NCI-H1436 treated with DMSO at 0.1 percent for 48 hours (cell line): Measurements from ENCODE around the gene ADAMTS6.
"Not testable (repeated sequence)": the region's sequence is repeated elsewhere in the genome, so short reads cannot be mapped to it uniquely, and the experiment has no call there.

ENCODE experiments used
- DNase-seq: peaks from one replicate; lab custom pipeline; 2025; lab: John Stamatoyannopoulos, UW

The ADAMTS6 gene

DNA sequence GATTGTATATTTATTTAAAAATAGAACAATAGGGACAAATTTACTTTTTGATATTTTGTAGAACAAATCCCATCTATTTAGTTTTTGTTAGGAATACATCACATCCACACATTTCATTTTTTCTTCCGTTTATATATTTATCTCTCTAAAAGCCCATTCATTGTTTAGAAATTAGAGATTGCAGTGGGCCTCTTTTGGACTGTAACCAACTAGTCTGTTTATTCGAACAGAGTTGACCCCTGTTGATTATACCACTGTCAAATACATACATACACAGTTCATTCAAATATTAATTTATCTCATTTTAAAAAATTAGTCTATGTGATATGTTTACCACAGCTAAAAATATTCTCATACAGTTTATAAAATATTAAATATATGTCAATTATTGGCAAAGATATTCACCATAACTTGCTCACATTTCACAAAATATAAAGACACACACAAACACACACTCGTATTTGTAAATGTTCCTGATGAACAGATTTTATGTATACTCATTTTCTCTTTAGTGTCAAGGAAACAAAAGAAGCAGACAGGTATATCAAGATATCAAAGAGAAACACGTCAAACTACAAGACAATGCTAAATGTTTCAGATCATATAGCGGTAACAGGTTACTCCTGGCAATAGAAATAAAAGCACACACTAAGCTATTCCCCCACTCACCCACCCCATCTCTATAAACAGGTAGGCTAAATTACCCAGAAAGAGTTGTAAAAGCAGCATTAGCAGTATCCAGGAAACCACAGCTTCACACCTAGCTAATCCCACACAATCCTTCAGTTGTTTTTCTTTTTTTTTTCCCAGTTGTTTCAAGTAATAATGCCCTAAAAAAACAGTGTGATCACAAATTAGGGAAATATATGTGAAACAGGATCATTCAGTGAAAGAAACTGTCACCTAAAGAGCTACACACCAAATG, 283.9 kb downstream of the ADAMTS6 start:
- DNase-seq: no peak

DNA sequence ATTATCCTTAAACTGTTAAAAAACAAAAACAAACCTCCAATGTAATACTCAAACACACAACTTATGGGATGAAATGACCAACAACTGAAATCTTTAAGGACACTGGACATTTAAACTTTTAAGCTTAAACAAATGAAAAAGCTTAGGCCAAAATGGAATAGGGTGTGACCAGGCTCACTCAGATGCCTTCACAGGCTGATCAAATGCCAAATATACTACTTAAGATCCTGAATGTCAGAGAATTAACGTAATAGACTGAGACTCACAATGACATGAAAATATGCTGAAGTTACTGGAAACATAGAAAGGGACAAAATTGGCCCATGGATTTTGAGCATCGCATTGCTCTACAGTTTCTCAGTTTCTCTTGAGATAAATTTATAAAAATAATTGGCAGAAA, 286.8 kb downstream of the ADAMTS6 start:
- no peak for DNase-seq

DNA sequence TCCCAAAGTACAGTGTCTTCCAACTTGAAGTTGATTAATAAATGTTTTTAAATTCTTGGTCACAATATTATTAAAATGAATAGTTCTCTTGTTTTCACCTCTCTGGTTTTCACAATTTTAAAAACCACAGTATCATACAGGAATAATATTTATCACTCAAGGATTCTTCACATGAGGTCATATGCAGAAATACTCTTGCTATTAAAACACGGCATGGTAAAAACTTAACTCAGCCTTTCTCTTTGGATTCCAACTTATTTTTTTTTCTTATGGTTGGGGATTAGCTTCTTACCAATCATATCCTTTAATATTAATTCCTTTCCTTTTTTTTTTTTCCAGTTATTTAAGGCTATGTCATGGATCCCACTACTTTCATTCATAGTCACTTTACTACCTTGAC, 289.4 kb downstream of the ADAMTS6 start:
- no peak for DNase-seq

DNA sequence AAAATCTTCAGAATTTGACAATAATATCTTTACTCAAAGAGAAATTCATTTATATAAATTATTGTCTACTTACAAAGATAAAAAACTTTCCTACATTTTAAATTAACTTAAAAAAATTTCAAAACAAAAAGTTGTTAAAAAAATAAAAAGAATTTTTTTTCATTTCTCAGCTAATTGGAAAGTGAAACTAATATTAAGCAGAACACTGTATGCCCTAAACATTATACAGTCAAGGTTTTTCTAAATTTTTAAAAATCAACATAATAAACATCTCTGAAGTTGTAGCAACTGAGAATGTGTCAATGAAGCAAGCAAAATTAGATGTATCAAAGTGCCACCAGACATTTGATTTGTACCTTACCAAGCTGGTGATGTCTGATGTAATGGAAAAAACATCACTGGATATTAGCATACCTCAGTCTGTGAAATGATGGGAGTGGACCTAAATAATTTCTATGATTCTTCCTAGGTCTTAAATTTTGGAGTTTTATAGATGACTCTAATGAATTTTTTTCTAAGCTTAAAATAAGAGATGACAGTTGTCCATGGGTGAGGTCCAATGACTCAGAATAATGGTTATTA, 290.1 kb downstream of the ADAMTS6 start:
- no peak for DNase-seq

DNA sequence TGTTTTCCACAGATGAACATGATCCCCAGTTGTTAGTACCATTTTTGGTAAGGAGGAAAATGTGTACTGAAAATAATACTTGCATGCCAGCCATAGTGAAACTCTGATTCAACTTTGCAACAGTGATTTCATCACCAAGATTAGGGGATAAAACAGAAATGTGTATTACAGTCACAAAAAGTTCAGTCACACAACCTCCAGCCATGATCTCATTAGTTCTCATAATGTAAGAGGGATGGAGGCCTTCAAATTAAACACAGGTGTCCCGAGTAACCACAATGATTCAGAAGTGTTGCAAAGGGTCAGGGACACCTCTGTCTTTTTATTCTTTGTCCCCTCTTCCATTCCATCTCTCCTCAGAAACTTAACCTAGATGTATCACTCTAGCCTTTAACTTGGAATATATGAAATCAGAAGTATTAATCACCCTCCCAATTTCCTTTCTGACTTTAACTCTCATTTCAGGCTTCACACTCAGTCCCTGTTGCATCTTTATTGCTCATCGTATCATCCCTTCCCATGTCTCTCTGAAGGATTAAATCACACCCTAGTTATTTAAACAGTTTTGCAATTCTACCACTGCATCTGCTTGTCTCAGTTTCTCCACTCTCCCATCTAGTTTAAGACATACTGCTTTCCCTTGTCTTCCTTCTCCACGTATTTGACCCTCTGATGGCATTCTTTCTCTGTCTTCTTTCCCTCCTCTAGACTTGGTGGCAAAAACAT, 291.2 kb downstream of the ADAMTS6 start:
- DNase-seq: no peak

DNA sequence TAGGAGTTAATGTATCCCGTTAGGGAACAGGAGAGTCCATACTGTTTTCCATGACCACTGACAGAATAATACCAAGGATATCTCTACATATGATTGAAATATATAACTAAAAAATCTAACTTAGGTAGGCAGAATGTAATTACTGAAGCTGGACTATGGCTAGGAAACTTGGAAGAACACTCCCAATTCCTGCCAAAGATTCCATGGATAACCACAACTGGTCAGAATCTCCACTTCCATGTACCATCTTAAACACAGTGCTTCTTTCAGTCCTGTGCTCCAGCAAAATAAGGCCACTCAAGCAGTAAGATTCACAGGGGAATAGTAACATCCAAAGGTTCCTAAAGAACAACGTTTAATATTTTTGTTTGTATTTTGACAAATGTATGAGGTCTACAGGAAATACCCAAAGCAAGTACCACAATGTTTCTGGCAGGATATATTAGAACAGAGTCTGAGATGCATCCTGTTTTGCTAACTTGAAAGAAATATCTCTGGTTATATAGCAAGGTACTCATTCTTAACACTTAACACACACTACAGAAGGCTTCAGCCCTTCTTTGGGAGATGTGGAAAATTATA, 295.0 kb downstream of the ADAMTS6 start:
- no peak for DNase-seq

DNA sequence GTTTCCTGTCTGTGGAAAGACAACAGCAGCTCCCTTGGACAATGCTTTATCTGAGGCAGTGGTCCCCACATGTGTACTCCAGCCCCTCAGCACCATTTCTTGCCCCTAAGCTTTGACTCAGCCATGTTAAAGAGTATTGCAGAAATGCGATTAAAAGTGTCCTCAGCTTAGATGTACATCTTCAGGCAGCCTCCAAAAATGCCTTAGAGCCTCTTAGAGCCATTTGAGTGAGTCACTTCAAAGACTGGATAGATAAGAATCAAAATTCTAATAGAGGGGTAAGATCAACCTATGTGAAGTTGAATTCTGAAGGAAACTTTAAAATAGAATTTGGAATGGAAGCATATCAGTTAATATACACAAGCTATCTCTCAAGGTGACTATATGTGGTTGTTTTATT, 296.3 kb downstream of the ADAMTS6 start:
- DNase-seq: no peak

DNA sequence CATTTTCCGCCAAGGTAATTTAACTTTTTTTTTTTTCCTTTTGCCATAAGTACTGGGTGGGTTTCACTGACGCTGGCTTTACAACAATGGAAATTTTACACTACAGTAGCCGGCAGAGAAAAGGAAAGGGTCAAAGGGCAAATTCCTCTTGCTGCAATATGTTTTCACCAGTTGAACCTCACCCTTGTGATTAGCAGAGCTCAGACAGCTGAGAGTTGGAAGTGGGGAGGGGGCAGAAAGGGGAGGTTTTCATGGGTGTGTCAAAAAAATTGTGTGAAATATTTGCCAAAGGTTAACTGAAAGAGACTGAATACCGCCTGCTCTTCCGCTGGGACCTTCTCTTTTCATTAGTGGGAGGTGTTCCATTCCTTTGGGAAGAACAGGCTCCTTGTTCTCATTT, 296.9 kb downstream of the ADAMTS6 start:
- no peak for DNase-seq

DNA sequence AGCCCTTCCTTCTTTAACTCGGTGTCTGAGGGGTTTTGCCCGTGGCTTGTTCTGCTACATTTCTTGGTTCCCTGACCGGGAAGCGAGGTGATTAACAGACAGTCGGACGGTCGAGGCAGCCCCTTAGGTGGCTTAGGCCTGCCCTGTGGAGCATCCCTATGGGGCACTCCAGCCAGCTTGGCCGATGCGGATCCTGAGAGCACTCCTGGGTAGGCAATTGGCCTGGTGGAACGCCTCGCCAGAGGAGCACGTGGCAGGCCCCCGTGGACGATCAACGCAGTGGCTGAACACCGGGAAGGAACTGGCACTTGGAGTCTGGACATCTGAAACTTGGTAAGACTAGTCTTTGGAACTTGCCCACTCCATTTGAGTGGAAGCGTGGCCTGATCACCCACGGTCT, 307.5 kb downstream of the ADAMTS6 start:
- DNase-seq: not testable (repeated sequence)

DNA sequence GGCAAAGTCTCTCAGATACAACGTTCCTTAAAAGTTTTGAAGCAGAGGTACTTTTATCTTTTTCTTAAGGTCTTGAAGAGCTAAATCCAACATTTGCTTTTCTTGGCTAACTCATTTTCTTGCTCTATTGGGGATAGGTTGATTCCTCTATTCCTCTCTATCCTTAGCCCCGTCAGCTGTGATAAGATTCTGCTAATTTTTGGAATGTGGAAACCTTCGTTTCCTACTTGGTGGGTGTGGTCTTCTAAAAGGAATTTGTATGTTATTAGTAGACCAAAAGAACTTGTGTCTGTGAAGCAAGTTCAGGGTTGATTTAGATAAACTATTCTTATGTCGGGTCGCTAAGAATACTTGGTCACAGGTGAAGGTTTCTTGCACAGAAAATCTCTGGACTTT, 308.6 kb downstream of the ADAMTS6 start:
- DNase-seq: no peak

DNA sequence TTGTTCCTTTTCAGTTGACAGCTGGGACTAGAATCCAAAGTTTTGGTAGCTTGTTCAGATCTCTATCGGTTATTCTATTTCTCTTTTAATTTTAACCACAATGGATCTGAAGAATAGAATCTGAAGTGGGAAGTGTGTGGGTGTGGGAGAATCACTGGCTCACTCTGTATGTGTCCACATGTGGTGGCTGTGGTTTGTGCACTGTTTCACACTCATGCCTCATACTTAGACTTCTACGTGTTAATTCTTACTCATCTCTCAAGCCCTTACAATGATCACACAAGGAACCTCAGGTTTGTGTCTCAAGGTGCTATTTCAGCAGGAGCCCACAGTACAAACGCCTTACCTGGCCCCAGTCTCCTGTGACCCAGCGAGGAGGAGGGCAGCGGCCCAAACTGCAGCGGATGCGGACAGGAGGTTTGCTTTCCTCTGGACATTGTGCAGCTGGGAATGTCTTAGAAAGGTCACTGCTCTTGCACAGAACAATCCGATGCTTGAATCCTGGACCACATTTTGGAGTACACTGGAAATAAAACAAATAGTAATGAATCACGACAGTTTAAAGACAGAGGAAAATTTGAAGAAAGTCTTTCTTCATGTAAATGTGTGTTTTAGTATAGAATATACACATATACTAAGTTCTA, 309.1 kb downstream of the ADAMTS6 start:
- no peak for DNase-seq

DNA sequence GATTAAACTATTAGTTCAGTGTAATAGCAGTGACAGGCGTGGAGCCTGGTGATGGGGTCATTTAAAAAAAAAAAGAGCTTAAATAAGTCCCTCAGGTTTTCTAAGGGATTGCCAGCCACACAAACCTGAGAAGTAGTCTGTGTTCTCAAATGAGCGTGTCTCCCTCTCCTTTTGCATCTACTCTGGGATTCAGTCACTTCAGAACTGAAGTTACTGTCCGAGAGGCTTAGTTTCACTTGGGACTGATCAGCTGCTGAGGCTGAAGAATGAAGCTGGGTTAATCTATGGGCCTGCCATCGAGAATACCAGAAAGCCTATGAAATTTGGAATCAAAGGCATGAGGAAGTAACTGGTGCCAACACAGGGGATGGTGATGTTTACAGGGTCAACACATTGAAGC, 310.1 kb downstream of the ADAMTS6 start:
- no peak for DNase-seq

DNA sequence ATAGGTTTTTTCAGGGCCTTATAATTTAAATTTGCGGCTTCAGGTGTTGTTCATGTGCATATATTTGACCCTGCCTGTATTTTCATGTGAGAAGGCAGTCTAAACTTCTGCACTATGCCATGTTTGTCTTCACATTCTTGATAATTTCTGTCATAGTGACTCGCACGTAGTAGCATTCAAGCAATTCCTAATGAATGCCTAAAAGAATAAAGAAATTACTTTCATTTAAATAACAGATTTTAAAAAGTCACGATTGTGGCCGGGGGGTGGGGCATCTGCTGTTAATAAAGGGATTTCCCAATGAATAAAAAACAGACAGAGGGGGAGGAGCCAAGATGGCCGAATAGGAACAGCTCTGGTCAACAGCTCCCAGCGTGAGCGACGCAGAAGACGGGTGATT, 318.0 kb downstream of the ADAMTS6 start:
- no peak for DNase-seq

DNA sequence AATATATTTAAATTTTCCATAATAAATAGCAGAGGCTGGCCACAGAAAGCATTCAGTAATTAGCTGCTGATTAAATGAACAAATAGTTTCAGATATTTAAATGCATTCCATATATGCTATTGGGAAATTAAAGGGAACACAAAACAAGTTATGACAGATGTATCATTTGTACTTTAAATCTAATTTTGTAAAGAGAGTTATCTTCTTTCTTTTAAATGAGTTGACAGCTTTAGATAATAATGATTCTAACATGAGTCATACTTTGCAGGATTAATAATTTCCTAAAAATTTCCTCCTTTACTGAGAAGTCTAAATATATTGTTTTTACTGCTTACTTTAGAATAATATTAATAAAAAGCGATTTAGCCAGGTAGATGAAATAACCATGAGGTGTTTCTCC, 320.1 kb downstream of the ADAMTS6 start:
- DNase-seq: no peak

DNA sequence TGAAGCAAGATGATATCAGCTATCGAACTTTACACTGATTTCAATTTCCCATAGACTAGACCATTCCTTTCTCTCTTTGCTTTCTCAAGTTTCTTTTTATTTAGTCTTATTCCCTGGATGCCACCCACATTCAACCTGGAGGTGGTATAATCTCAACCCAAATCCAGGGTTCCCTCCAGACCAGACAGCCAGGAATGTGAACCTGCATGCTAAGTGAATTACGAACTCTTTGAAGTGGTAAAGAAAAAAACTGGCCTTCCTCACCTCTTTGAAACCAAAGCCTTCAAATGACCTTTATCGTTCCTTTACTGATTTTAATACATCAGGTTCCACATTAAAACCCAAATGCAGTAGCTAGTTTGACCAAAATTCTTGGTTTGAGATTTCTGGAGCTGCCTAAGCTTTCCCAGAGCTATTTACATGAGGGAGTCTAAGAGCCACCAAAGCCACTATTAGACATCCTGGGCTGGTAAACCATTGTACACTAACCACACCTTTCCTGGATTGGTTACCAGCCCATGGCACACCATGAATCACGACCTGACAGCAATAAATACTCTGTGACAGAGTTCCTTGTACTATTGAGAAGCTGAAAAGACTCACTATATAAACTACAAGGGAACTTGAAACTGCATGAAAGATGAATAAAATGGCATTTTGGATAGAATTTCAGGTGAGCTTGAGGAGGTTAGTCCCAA, 323.7 kb downstream of the ADAMTS6 start:
- no peak for DNase-seq

DNA sequence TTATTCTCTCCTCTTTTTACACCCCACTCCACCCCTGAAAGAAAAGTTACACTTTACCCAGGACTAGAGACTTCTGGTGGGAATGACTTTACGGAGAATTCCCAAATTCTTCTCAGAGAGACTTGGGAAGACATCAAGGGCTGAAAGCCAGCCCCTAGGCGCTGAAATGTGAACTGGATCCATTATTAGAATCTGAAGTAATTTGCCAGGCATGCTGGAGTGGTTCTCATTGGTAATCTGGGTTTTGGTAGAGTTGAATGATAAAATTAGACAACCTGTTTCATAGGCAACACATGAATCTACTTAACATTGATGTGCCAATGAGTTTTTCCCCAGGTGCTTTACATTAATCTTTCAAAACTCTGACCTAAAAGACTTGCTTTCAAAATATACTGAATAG, 324.8 kb downstream of the ADAMTS6 start:
- DNase-seq: no peak

DNA sequence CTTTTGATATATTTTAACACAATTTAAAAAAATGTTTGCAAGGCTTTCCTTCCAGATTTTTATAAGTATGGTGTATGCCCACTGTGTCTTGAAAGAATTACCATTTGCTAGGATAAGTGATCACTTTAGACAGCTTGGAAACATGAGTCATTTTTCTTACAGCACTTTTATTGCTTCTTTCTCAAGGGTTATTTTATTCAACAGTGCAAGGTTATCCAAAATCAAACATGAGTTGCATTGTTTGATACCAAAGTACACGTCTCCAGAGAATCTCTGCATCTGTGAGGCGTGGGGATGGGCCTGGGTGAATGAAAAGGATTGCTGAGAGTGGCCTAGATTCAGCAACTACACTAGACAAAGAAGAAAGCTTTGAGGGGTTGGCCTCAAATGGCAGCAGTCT, 329.6 kb downstream of the ADAMTS6 start:
- DNase-seq: no peak

DNA sequence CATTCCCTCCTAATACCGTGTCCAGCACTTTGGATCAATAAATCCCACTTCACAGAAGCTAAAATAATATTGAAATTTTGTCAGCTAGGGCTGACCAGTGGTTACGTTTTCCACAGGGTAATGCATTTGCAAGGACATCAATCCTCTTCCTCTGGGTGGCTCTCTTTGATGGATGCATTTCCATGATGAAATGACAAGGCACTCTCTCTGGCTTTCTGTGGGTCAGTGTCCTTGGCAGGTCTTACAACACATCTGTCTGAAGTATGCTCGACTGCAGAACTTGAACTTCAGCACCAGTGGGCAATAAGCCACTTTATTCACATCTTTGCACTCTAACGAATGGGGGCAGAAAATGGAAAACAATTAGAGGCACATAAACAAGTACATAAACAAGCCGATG, 330.1 kb downstream of the ADAMTS6 start:
- DNase-seq: no peak

DNA sequence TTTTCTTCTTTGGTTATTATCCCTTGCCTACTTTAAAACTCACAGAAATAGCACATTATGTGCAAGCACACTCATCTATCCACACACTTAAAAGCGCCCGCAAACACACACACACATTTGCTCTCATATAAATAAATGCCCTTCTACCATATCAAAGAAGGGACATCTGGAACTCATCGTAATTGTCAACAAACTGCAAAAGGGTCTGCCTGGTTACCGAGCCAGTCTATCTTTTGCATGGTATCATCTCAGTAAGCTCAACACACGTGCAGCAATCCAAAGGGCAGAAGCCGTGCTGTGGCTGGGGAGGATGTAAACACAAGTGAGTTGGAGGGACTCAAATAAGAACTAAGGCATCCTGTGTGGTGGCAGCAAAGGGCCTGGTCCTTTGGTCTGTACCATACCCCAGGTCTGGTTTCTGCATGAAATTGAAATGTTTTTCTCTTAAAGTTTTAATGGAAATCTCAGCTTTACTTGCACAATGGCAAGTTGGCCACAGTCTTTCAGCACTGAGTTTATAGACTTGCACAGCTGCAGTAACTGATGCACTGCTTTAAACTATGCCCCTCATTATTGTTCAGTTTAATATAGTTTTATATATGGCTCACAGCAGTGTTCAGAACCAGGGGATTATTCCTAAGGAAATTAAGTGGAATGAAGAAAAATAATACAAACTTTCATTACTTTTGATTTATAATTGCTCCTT, 331.0 kb downstream of the ADAMTS6 start:
- no peak for DNase-seq

DNA sequence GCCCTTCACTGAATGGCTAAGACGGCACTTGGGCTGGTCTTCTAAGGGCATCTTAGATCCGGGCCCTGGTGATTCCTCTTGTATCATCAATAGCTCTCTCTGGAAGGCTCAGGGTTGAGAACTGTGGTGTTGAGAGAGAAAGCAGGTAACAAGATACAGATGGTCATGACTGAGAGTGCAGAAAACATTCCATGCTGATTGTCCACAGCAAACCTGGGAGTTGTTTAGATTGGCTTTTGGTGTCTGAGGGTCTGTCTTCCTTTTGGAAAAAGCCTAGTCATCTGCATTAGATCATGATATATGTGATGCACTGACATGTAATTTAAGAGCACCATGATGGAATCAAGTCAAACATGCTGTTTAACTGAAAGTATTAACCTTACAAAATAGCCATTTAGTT, 331.9 kb downstream of the ADAMTS6 start:
- DNase-seq: no peak
